Chondrocyte (in vitro differentiated cells): ENCODE measurements around the gene PNISR. TPM values are rescaled to one million over a fixed set of nuclear protein-coding genes. Genes with fewer than 3 reads are reported as not detected.

Experiments used
- DNase-seq: peaks from one replicate; pipeline ENCODE4 v3.0.0; 2021; ENCODE audit warnings: mixed read lengths, low spot score
- H3K27ac Mint-ChIP-seq: one replicate; pipeline ENCODE4 v1.8.0; 2021; ENCODE audit warnings: mild to moderate bottlenecking, moderate library complexity, mixed read lengths; ENCODE audit not compliant: unreplicated experiment
- H3K27me3 Mint-ChIP-seq: 2 replicates; pipeline ENCODE4 v1.8.0; 2021; ENCODE audit warnings: low read depth, mixed read lengths
- H3K36me3 Mint-ChIP-seq: 2 replicates; pipeline ENCODE4 v1.8.0; 2021; ENCODE audit warnings: low read depth, mixed read lengths
- H3K4me1 Mint-ChIP-seq: 2 replicates; pipeline ENCODE4 v1.8.0; 2021; ENCODE audit warnings: low read depth, mild to moderate bottlenecking, mixed read lengths
- H3K4me3 Mint-ChIP-seq: one replicate; pipeline ENCODE4 v1.8.0; 2021; ENCODE audit warnings: mild to moderate bottlenecking, moderate library complexity, mixed read lengths; ENCODE audit not compliant: unreplicated experiment
- H3K9me3 Mint-ChIP-seq: 2 replicates; pipeline ENCODE4 v1.8.0; 2021; ENCODE audit warnings: low read depth, mixed read lengths
- CTCF ChIP-seq: fragments of 200-600 bp; sonication (generic); IDR thresholded peaks from 2 replicates; pipeline ENCODE4 v1.5.0; 2021; ENCODE audit warnings: antibody characterized with exemption, mild to moderate bottlenecking, moderate library complexity
- total RNA-seq: library from RNA; stranded (reverse); gene quantifications from 3 replicates; pipeline ENCODE4 v1.2.1, GENCODE V29; 2021

The PNISR gene
- total RNA-seq, 1 donor from 2014 or later, result 49.3 TPM

- no peak for DNase-seq
- no peaks in the 10 kb centered on the region for H3K27me3 Mint-ChIP-seq
- no peaks in the 10 kb centered on the region for H3K36me3 Mint-ChIP-seq
- H3K9me3 Mint-ChIP-seq, result no peaks in the 10 kb centered on the region
- peaks cover 11% of the 10 kb centered on the region for H3K4me1 Mint-ChIP-seq
- no peak overlapping the region for H3K4me3 Mint-ChIP-seq
- TF ChIP-seq CTCF, result no peak
- H3K27ac Mint-ChIP-seq, result no peak overlapping the region
Observed at GRCh38 chr6:99390896-99391295, 34.2 kb downstream of the PNISR start.

GRCh38 chr6:99384507-99384906, 40.6 kb downstream of the PNISR start:
- TF ChIP-seq CTCF, result no peak
- no peak for DNase-seq
- H3K27me3 Mint-ChIP-seq, result no peaks in the 10 kb centered on the region
- no peaks in the 10 kb centered on the region for H3K36me3 Mint-ChIP-seq
- H3K4me1 Mint-ChIP-seq, result no peaks in the 10 kb centered on the region
- H3K27ac Mint-ChIP-seq, result no peak overlapping the region
- H3K9me3 Mint-ChIP-seq, result no peaks in the 10 kb centered on the region
- no peak overlapping the region for H3K4me3 Mint-ChIP-seq

- DNase-seq, result no peak
- Mint-ChIP-seq H3K9me3 (no peaks in the 10 kb centered on the region), H3K4me1 (no peaks in the 10 kb centered on the region), H3K27me3 (no peaks in the 10 kb centered on the region), H3K36me3 (no peaks in the 10 kb centered on the region), H3K4me3 (no peak overlapping the region), H3K27ac (no peak overlapping the region)
- no peak for TF ChIP-seq CTCF
Observed at GRCh38 chr6:99378636-99379035, 46.5 kb downstream of the PNISR start.

- peak; percentile 25 for TF ChIP-seq CTCF
- no peak overlapping the region for H3K4me3 Mint-ChIP-seq
- H3K36me3 Mint-ChIP-seq, result no peaks in the 10 kb centered on the region
- H3K27me3 Mint-ChIP-seq, result no peaks in the 10 kb centered on the region
- H3K4me1 Mint-ChIP-seq, result peaks cover 7% of the 10 kb centered on the region
- DNase-seq, result no peak
- no peaks in the 10 kb centered on the region for H3K9me3 Mint-ChIP-seq
- H3K27ac Mint-ChIP-seq, result no peak overlapping the region
Observed at GRCh38 chr6:99369533-99369932, 55.6 kb downstream of the PNISR start.

- H3K9me3 Mint-ChIP-seq, result no peaks in the 10 kb centered on the region
- no peak for TF ChIP-seq CTCF
- peaks cover 7% of the 10 kb centered on the region for H3K4me1 Mint-ChIP-seq
- no peak overlapping the region for H3K27ac Mint-ChIP-seq
- H3K36me3 Mint-ChIP-seq, result no peaks in the 10 kb centered on the region
- H3K4me3 Mint-ChIP-seq, result no peak overlapping the region
- no peak for DNase-seq
- H3K27me3 Mint-ChIP-seq, result no peaks in the 10 kb centered on the region
Observed at GRCh38 chr6:99366852-99367251, 58.3 kb downstream of the PNISR start.
